Left lung (tissue), 10 donors: Measurements from ENCODE around the gene SPG21. TPM values are rescaled to one million over a fixed set of nuclear protein-coding genes. Genes with fewer than 3 reads are reported as not detected.

ENCODE experiments used
- ATAC-seq: fragments of 200-7000 bp; cut with Tn5 transposase; one replicate; pipeline ENCODE4 v1.9.1; 2020; ENCODE audit warnings: moderate library complexity
- DNase-seq, 4 donors: peaks; one replicate each; pipeline ENCODE4 v3.0.0-alpha.2; 2013 to 2020
- H3K27ac ChIP-seq, 2 donors: fragments of 200-600 bp; sonication (generic) in 1 of 2; one replicate each; pipeline versions ENCODE4 v1.5.0 to v1.8.0; 2020 to 2021
- H3K27me3 ChIP-seq, 2 donors: fragments of 200-600 bp; sonication (generic) in 1 of 2; one replicate each; pipeline versions ENCODE4 v1.5.0 to v1.8.0; 2020 to 2021
- H3K36me3 ChIP-seq, 2 donors: fragments of 200-600 bp; sonication (generic) in 1 of 2; one replicate each; pipeline versions ENCODE4 v1.5.0 to v1.8.0; 2020 to 2021
- H3K4me1 ChIP-seq, 2 donors: fragments of 200-600 bp; one replicate each; pipeline ENCODE4 v1.8.0; 2021
- H3K4me3 ChIP-seq, 2 donors: fragments of 200-600 bp; sonication (generic) in 1 of 2; one replicate each; pipeline versions ENCODE4 v1.5.0 to v1.8.0; 2020 to 2021; ENCODE audit warnings: mild to moderate bottlenecking in 1 of 2
- H3K9me3 ChIP-seq, 2 donors: fragments of 200-600 bp; sonication (generic) in 1 of 2; one replicate each; pipeline versions ENCODE4 v1.5.0 to v1.8.0; 2020 to 2021
- intact Hi-C, 2 donors: fragments of 100-400 bp; cut with DNase I; formaldehyde crosslinking; loops; one replicate each; pipeline versions ENCODE4 v1.11.2 to v1.14.2; 2022
- polyA plus RNA-seq, 6 donors: library from polyadenylated mRNA; unstranded; fragments of 120-200 nt; gene quantifications; one replicate each; pipeline ENCODE4 v1.2.1, GENCODE V29; 2013; ENCODE audit not compliant: insufficient read length in 6 of 6
- total RNA-seq, 2 donors: library from RNA; stranded (reverse); fragmentation: NEBNext Ultra II Directional; extraction: Animal tissue kit (Norgen Biotek cat#: 25700); gene quantifications; one replicate each; pipeline ENCODE4 v1.2.1, GENCODE V29; 2021
- TF ChIP-seq, protein P1 (sequence below), 2 donors: fragments of 200-600 bp; sonication (generic) in 1 of 2; IDR thresholded peaks; one replicate each; pipeline versions ENCODE4 v1.5.0 to v1.8.0; 2021; ENCODE audit warnings: antibody characterized with exemption in 2 of 2
- donor health status: DM: no; HTN: yes; CAD: no.
- donor health status: DM: no; HTN: no; CAD: no.

Gene SPG21
- total and polyA plus RNA-seq, 8 donors, result 93.9 to 123 (median 104) TPM

DNA sequence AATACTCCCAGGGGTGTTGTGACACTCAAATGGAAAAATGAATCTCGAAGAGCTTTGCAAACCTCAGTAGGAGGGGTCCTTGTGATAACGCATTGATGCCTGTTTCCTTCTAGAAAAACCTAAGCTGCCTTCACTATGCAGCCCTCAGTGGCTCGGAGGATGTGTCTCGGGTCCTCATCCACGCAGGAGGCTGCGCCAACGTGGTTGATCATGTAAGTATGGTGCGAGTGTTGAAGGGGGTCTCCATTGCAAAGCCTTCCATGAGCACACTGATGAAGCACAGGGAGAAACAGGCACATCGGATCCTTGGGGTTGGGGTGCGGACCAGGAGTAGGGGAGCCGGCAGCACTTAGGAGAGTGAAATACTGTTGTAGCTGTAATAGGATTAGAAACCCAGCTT lies 55.7 kb downstream of the SPG21 start:
- intact Hi-C loops, result no loop called here
- no peak overlapping the region for H3K4me3 ChIP-seq
- TF ChIP-seq, protein P1, sequence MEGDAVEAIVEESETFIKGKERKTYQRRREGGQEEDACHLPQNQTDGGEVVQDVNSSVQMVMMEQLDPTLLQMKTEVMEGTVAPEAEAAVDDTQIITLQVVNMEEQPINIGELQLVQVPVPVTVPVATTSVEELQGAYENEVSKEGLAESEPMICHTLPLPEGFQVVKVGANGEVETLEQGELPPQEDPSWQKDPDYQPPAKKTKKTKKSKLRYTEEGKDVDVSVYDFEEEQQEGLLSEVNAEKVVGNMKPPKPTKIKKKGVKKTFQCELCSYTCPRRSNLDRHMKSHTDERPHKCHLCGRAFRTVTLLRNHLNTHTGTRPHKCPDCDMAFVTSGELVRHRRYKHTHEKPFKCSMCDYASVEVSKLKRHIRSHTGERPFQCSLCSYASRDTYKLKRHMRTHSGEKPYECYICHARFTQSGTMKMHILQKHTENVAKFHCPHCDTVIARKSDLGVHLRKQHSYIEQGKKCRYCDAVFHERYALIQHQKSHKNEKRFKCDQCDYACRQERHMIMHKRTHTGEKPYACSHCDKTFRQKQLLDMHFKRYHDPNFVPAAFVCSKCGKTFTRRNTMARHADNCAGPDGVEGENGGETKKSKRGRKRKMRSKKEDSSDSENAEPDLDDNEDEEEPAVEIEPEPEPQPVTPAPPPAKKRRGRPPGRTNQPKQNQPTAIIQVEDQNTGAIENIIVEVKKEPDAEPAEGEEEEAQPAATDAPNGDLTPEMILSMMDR (IDR thresholded peaks at IDR 0.05), result no peak
- no peaks in the 10 kb centered on the region for H3K9me3 ChIP-seq
- no peak for ATAC-seq
- H3K27me3 ChIP-seq, result no peaks in the 10 kb centered on the region
- H3K4me1 ChIP-seq, result no peaks in the 10 kb centered on the region
- H3K36me3 ChIP-seq, result peaks cover 0 to 5% of the 10 kb centered on the region in 2 donors
- DNase-seq, result no peak
- no peak overlapping the region for H3K27ac ChIP-seq

- no peaks in the 10 kb centered on the region for H3K9me3 ChIP-seq
- no peaks in the 10 kb centered on the region for H3K27me3 ChIP-seq
- peaks cover 0 to 5% of the 10 kb centered on the region in 2 donors for H3K36me3 ChIP-seq
- H3K4me1 ChIP-seq, result no peaks in the 10 kb centered on the region
- no peak overlapping the region for H3K27ac ChIP-seq
- no peak for ATAC-seq
- intact Hi-C loops, result no loop called here
- DNase-seq, result no peak
- no peak overlapping the region for H3K4me3 ChIP-seq
- TF ChIP-seq, protein P1 (IDR thresholded peaks at IDR 0.05), result no peak
These were observed 58.3 kb downstream of the SPG21 start for GRCh38 chr15:64931381-64931780.

GRCh38 chr15:64930778-64931371 lies 58.8 kb downstream of the SPG21 start:
- ATAC-seq, result no peak
- Histone ChIP-seq H3K4me3 (no peak overlapping the region), H3K36me3 (peaks cover 0 to 5% of the 10 kb centered on the region in 2 donors), H3K27me3 (no peaks in the 10 kb centered on the region), H3K4me1 (no peaks in the 10 kb centered on the region), H3K9me3 (no peaks in the 10 kb centered on the region), H3K27ac (no peak overlapping the region)
- intact Hi-C loops, result no loop called here
- DNase-seq, result no peak
- TF ChIP-seq, protein P1 (IDR thresholded peaks at IDR 0.05), result no peak

GRCh38 chr15:64930019-64930652 lies 59.6 kb downstream of the SPG21 start:
- no peaks in the 10 kb centered on the region for H3K4me1 ChIP-seq
- DNase-seq, result no peak
- TF ChIP-seq, protein P1 (IDR thresholded peaks at IDR 0.05), result no peak
- no peak for ATAC-seq
- no peaks in the 10 kb centered on the region for H3K9me3 ChIP-seq
- H3K4me3 ChIP-seq, result no peak overlapping the region
- intact Hi-C loops, result no loop called here
- peaks cover 0 to 5% of the 10 kb centered on the region in 2 donors for H3K36me3 ChIP-seq
- H3K27me3 ChIP-seq, result no peaks in the 10 kb centered on the region
- no peak overlapping the region for H3K27ac ChIP-seq

DNA sequence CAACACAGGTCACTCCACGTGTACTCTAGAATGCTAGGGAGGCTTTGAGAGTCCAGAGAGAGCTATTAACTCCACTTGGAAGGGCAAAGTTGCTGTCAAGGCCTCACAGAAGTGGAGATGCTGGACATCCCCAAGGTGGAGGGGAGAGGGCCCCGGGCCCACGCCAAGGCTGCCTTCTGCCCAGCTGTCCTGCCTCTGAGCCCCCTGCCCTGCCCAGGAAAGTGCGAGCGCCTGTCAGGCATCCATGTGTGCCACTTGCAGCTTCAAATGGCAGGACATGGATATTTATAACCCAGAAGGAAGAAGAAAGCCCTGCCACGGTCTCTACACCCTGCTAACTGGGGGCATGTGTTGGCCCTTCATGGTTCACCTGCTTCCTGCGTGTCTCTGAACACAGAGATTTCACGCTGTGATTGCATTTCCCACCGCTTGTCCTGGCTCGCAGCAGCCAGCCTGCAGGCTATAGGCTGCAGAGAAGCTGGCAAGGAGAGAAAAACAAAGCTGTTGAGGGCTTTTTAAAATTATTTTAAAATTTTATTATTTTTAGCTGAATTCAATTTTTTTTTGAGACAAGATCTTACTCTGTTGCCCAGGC lies 61.0 kb downstream of the SPG21 start:
- intact Hi-C loops, result no loop called here
- TF ChIP-seq, protein P1 (IDR thresholded peaks at IDR 0.05), result no peak
- ATAC-seq (no peak), DNase-seq (no peak)
- no peaks in the 10 kb centered on the region for H3K4me1 ChIP-seq
- no peak overlapping the region for H3K27ac ChIP-seq
- no peaks in the 10 kb centered on the region for H3K27me3 ChIP-seq
- no peaks in the 10 kb centered on the region for H3K9me3 ChIP-seq
- no peak overlapping the region for H3K4me3 ChIP-seq
- H3K36me3 ChIP-seq, result no peaks in the 10 kb centered on the region
